Nephron (organoid): ENCODE data around the gene KRT71.

Experiments
- H3K27ac Mint-ChIP-seq, 3 experiments: 2 replicates each; pipeline ENCODE4 v1.8.0; 2020; ENCODE audit warnings: mixed read lengths in 3 of 3, mild to moderate bottlenecking in 2 of 3, moderate library complexity in 1 of 3
- H3K27me3 Mint-ChIP-seq: 2 replicates; pipeline ENCODE4 v1.8.0; 2021; ENCODE audit warnings: low read depth, mild to moderate bottlenecking, moderate library complexity, mixed read lengths
- H3K36me3 Mint-ChIP-seq: 2 replicates; pipeline ENCODE4 v1.8.0; 2020; ENCODE audit warnings: low read depth, mixed read lengths
- H3K4me1 Mint-ChIP-seq: 2 replicates; pipeline ENCODE4 v1.8.0; 2020; ENCODE audit warnings: mixed read lengths
- H3K4me3 Mint-ChIP-seq, 3 experiments: 2 replicates each; pipeline ENCODE4 v1.8.0; 2020; ENCODE audit warnings: mild to moderate bottlenecking in 3 of 3, mixed read lengths in 3 of 3, moderate library complexity in 2 of 3
- H3K9me3 Mint-ChIP-seq: 2 replicates; pipeline ENCODE4 v1.8.0; 2020; ENCODE audit warnings: mixed read lengths
- CTCF ChIP-seq, 3 experiments: fragments of 200-600 bp; sonication (generic); IDR thresholded peaks; one replicate each; pipeline ENCODE4 v1.5.0; 2021; ENCODE audit warnings: antibody characterized with exemption in 3 of 3; ENCODE audit not compliant: unreplicated experiment in 3 of 3

The KRT71 gene

GRCh38 chr12:52526511-52526951 lies 26.4 kb downstream of the KRT71 start:
- no peaks in the 10 kb centered on the region for H3K4me1 Mint-ChIP-seq
- H3K27me3 Mint-ChIP-seq: peaks cover 9% of the 10 kb centered on the region
- no peak for TF ChIP-seq CTCF (IDR thresholded peaks at IDR 0.05; ENCODE audit: unreplicated experiment in 3 of 3)
- no peaks in the 10 kb centered on the region for H3K36me3 Mint-ChIP-seq
- H3K27ac Mint-ChIP-seq: no peak overlapping the region
- H3K9me3 Mint-ChIP-seq: no peaks in the 10 kb centered on the region
- no peak overlapping the region for H3K4me3 Mint-ChIP-seq

GRCh38 chr12:52525661-52526499 lies 27.1 kb downstream of the KRT71 start:
- no peak for TF ChIP-seq CTCF (IDR thresholded peaks at IDR 0.05; ENCODE audit: unreplicated experiment in 3 of 3)
- Mint-ChIP-seq H3K4me1 (no peaks in the 10 kb centered on the region), H3K4me3 (no peak overlapping the region), H3K9me3 (no peaks in the 10 kb centered on the region), H3K27me3 (peaks cover 9% of the 10 kb centered on the region), H3K36me3 (no peaks in the 10 kb centered on the region), H3K27ac (no peak overlapping the region)

GRCh38 chr12:52524898-52525591 lies 27.9 kb downstream of the KRT71 start:
- Mint-ChIP-seq H3K27ac (no peak overlapping the region), H3K36me3 (no peaks in the 10 kb centered on the region)

GRCh38 chr12:52524241-52524897 lies 28.6 kb downstream of the KRT71 start:
- TF ChIP-seq CTCF (IDR thresholded peaks at IDR 0.05; ENCODE audit: unreplicated experiment in 3 of 3): no peak
- peaks cover 9% of the 10 kb centered on the region for H3K27me3 Mint-ChIP-seq
- H3K4me3 Mint-ChIP-seq: no peak overlapping the region
- H3K27ac Mint-ChIP-seq: no peak overlapping the region
- H3K36me3 Mint-ChIP-seq: no peaks in the 10 kb centered on the region
- H3K9me3 Mint-ChIP-seq: no peaks in the 10 kb centered on the region
- H3K4me1 Mint-ChIP-seq: no peaks in the 10 kb centered on the region

More at GRCh38 chr12:52524898-52525591, 27.9 kb downstream of the KRT71 start:
- Mint-ChIP-seq H3K4me1 (no peaks in the 10 kb centered on the region), H3K27me3 (peaks cover 9% of the 10 kb centered on the region), H3K4me3 (no peak overlapping the region), H3K9me3 (no peaks in the 10 kb centered on the region)
- TF ChIP-seq CTCF (IDR thresholded peaks at IDR 0.05; ENCODE audit: unreplicated experiment in 3 of 3): no peak

- Mint-ChIP-seq H3K4me3 (no peak overlapping the region), H3K9me3 (no peaks in the 10 kb centered on the region), H3K4me1 (no peaks in the 10 kb centered on the region), H3K27me3 (peaks cover 12% of the 10 kb centered on the region), H3K27ac (no peak overlapping the region), H3K36me3 (no peaks in the 10 kb centered on the region)
- no peak for TF ChIP-seq CTCF (IDR thresholded peaks at IDR 0.05; ENCODE audit: unreplicated experiment in 3 of 3)
Observed at GRCh38 chr12:52523824-52524223, 29.1 kb downstream of the KRT71 start.
